Fibroblast of skin of scalp (primary cell): ENCODE measurements around the gene DCTD. TPM values are rescaled to one million over a fixed set of nuclear protein-coding genes. Genes with fewer than 3 reads are reported as not detected.

ENCODE experiments used
- DNase-seq: peaks from one replicate; pipeline ENCODE4 v3.0.0-alpha.2; 2013
- polyA plus RNA-seq, 2 experiments: library from polyadenylated mRNA; unstranded; fragments of 120-200 nt; gene quantifications; one replicate each; pipeline ENCODE4 v1.2.1, GENCODE V29; 2013; ENCODE audit not compliant: insufficient read length in 2 of 2

The DCTD gene
- polyA plus RNA-seq (2013, experiment 1 of 2; ENCODE audit: insufficient read length) = 100 TPM
- polyA plus RNA-seq (2013, experiment 2 of 2; ENCODE audit: insufficient read length) = 92.0 TPM

- DNase-seq = peak; percentile 81
Measured at GRCh38 chr4:182917182-182918043, at the start of gene DCTD. DCTD (minus strand) TSS chr4:182917386; CDS start chr4:182915568, 1,818 bp downstream.

GRCh38 chr4:182960746-182961145, 43.6 kb upstream of the DCTD start:
- no peak for DNase-seq

GRCh38 chr4:182960228-182960627, 43.0 kb upstream of the DCTD start:
- DNase-seq = no peak

- DNase-seq = no peak
Measured at GRCh38 chr4:182955411-182955810, 38.2 kb upstream of the DCTD start.

- DNase-seq = no peak
Measured at GRCh38 chr4:182944484-182945213, 27.5 kb upstream of the DCTD start.

GRCh38 chr4:182939680-182940079, 22.5 kb upstream of the DCTD start:
- no peak for DNase-seq

GRCh38 chr4:182938205-182938645, 21.0 kb upstream of the DCTD start:
- peak; percentile 67 for DNase-seq

GRCh38 chr4:182937268-182938204, 20.4 kb upstream of the DCTD start:
- DNase-seq = no peak

GRCh38 chr4:182932651-182933050, 15.5 kb upstream of the DCTD start:
- DNase-seq = no peak

- DNase-seq = peak; percentile 50
Measured at GRCh38 chr4:182931691-182932345, 14.6 kb upstream of the DCTD start.

- DNase-seq = no peak
Measured at GRCh38 chr4:182930889-182931288, 13.7 kb upstream of the DCTD start.

- peak; percentile 94 for DNase-seq
Measured at GRCh38 chr4:182929296-182929695, 12.1 kb upstream of the DCTD start.

- no peak for DNase-seq
Measured at GRCh38 chr4:182928061-182928460, 10.9 kb upstream of the DCTD start.

GRCh38 chr4:182927505-182927904, 10.3 kb upstream of the DCTD start:
- DNase-seq = no peak

- DNase-seq = no peak
Measured at GRCh38 chr4:182925855-182926254, 8.7 kb upstream of the DCTD start.

GRCh38 chr4:182925298-182925757, 8.1 kb upstream of the DCTD start:
- peak; percentile 85 for DNase-seq

GRCh38 chr4:182924497-182924896, 7.3 kb upstream of the DCTD start:
- no peak for DNase-seq

GRCh38 chr4:182923796-182924340, 6.7 kb upstream of the DCTD start:
- no peak for DNase-seq

GRCh38 chr4:182923366-182923765, 6.2 kb upstream of the DCTD start:
- no peak for DNase-seq

GRCh38 chr4:182922501-182923284, 5.5 kb upstream of the DCTD start:
- DNase-seq = no peak

GRCh38 chr4:182921608-182922007, 4.4 kb upstream of the DCTD start:
- DNase-seq = no peak
